NB4 (cell line): ENCODE measurements around the gene CROCC.

Experiments
- DNase-seq: peaks from one replicate; pipeline ENCODE4 v3.0.0; 2010; ENCODE audit warnings: low read depth
- H3K4me3 ChIP-seq: one replicate; pipeline ENCODE4 v1.5.1; 2011; ENCODE audit warnings: mild to moderate bottlenecking, low read depth, low read length, moderate library complexity
- MAX ChIP-seq: IDR thresholded peaks from 2 replicates; pipeline ENCODE4 v1.6.1; 2011; ENCODE audit warnings: low read depth, low read length
- MYC ChIP-seq: IDR thresholded peaks from 2 replicates; pipeline ENCODE4 v1.6.1; 2011; ENCODE audit warnings: low read depth, low read length
- POLR2A ChIP-seq: IDR thresholded peaks from 2 replicates; pipeline ENCODE4 v1.6.1; 2011; ENCODE audit warnings: mild to moderate bottlenecking; ENCODE audit not compliant: insufficient read length; ENCODE audit errors: extremely low read depth
- TF ChIP-seq, protein P1 (sequence below): IDR thresholded peaks from one replicate; pipeline ENCODE4 v1.5.1; 2012; ENCODE audit warnings: low read depth, low read length

CROCC gene

GRCh38 chr1:16977377-16977776, 55.6 kb downstream of the CROCC start:
- H3K4me3 ChIP-seq: no peak overlapping the region
- TF ChIP-seq MAX (no peak), POLR2A (no peak), MYC (no peak)
- TF ChIP-seq, protein P1, sequence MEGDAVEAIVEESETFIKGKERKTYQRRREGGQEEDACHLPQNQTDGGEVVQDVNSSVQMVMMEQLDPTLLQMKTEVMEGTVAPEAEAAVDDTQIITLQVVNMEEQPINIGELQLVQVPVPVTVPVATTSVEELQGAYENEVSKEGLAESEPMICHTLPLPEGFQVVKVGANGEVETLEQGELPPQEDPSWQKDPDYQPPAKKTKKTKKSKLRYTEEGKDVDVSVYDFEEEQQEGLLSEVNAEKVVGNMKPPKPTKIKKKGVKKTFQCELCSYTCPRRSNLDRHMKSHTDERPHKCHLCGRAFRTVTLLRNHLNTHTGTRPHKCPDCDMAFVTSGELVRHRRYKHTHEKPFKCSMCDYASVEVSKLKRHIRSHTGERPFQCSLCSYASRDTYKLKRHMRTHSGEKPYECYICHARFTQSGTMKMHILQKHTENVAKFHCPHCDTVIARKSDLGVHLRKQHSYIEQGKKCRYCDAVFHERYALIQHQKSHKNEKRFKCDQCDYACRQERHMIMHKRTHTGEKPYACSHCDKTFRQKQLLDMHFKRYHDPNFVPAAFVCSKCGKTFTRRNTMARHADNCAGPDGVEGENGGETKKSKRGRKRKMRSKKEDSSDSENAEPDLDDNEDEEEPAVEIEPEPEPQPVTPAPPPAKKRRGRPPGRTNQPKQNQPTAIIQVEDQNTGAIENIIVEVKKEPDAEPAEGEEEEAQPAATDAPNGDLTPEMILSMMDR: no peak
- no peak for DNase-seq

GRCh38 chr1:16978139-16978538, 56.4 kb downstream of the CROCC start:
- no peak overlapping the region for H3K4me3 ChIP-seq

DNA sequence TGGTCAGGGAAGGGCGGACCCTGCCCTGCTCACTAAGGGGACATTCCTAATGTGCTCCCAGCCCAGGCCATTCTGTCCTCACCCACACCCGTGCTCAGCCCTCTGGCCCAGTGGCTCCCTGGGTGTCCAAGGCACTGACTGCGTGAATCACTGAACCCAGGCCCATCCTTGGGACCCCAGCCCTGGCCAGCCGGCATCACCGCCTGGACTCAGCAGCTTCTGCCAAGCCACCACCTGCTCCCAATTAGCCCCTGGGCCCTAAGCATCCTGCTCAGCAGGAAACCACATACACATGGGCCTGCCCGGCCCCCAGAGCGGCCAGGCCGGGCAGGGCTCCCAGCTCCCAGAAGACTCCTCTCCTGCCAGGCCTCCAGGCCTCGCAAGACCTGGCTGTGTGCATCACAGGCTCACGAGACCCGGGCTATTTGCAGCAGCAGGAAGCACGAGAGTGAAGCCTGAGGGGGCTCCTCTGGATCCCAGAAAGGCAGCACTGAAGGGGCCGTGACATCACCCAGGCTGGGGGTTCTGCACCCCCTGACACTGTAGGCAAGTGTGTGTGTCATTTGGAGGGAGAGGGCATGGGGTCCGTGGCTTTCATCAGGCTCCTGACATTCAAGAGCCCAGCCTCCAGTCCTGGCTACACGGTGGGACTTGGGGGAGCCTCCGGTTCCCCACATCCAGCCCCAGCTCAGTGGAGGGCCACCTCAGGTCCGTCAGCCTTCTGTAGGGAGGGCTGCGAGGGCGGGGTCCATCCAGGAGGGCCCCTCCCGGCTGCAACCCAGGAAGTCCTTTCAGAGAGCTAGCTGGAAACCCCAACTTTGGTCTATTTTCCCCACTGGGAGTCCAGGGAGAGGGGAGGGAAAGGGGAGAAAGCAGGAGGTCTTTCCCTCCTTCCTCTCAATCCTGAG, 57.1 kb downstream of the CROCC start:
- no peak overlapping the region for H3K4me3 ChIP-seq
- TF ChIP-seq, protein P1: no peak
- TF ChIP-seq MYC (no peak), POLR2A (no peak), MAX (no peak)
- no peak for DNase-seq

More at GRCh38 chr1:16978139-16978538, 56.4 kb downstream of the CROCC start:
- no peak for TF ChIP-seq MAX
- TF ChIP-seq MYC: no peak
- TF ChIP-seq POLR2A: no peak
- TF ChIP-seq, protein P1: no peak
- no peak for DNase-seq

- TF ChIP-seq MAX (no peak), MYC (no peak), POLR2A (no peak)
- TF ChIP-seq, protein P1: no peak
- no peak overlapping the region for H3K4me3 ChIP-seq
- DNase-seq: peak; percentile 22
Measured at GRCh38 chr1:16979475-16980327, 58.0 kb downstream of the CROCC start.

DNA sequence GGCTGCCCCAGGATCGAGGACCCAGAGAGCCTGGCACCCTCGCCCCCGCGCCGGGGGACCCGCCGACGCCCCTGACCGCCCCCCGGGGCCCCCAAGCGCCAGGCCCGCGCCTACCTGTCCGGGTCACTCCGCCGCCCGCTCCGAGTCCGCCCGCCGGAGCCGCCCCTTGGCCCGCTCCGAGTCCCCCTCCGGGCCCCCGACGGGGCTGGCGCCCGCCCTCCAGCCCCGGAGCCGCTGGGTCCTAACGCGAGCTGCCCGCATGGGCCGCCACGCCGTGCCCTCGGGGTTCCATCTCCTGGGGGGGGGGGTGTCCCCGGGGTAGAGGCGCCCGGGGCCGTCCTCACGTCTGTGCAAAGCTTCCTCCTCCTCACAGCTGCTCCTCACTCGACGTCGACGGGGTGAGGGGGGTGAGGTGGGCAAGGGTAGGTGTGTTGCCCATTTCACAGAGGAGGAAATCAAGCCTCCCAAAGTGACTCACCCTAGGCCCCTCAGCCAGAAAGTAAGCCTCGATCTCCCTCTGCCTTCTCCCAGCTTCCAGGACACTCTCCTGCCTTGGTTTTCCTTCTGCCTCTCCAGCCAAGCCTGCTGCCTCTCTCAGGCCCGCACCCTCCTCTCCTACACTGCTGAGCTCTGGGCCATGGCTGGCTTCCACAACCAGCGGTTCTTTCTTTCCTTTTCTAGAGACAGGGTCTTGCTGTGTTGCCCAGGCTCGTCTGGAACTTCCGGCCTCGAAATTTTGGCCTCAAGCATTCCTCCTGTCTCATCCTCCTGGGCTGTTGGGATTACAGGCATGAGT, 58.9 kb downstream of the CROCC start, which contains the start of gene MFAP2:
MFAP2 (minus strand) TSS at position 148 of the 796 bp plus-strand sequence. CDS start 2,347 bp downstream, outside the sequence.
- DNase-seq: no peak
- no peak within 1 kb of the TSS for H3K4me3 ChIP-seq
- TF ChIP-seq MYC (no peak), MAX (no peak), POLR2A (no peak)
- TF ChIP-seq, protein P1: no peak
